Measurements from ENCODE around the gene TUBB1.

Gene TUBB1

GRCh38 chr20:59042151-59042795 is 23.0 kb downstream of the TUBB1 start, which contains the start of gene PRELID3B:
Gene PRELID3B, minus strand, starts transcription at chr20:59042786. Its CDS starts 56 bp downstream, at chr20:59042730.
- peak in 1 of 2 donors; percentile 37 for DNase-seq (ENCODE audit: low read depth in 2 of 2)

DNA sequence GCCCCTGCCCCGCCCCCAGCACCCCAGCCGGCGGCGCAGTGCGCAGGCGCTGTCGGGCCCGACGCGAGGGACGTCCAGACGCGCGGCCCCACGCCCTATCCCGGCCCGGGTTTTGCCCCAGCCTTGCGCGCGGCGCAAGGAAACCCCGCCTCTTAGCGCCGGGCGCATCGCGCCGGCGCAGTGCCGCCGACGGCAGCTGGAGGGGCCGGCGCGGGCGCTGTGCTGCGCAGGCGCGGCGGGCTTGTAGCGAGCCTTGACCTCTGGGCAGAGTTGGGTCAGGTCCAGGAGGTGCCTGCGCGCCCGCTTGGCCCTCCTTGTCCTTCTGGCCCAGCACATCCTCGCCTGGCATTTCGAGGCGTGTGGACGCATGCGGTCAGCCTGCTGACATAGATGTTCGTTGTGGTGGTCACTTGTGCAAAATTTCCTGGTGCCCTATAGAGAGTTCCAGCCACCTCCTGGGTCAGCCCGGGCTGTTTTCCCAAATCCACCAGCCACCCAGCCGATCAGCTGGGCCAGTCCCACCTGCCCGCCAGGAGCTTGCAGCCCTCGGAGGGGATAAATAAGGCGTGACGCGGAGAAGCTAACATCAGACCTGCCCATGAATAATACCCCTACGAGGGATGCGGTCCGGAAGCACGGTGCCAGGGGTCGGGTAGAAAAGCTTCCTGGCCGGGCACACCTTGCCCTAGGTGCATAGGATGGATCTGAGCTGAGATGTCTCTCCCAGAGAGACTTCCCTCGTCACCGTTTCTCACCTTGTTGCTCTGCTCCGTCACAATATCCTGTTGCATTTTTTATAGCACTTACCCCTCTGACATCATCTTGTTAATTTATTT is 23.8 kb downstream of the TUBB1 start:
- peak; percentile 91 to 96 for DNase-seq (ENCODE audit: low read depth in 2 of 2)

- DNase-seq (ENCODE audit: low read depth in 2 of 2), result no peak
Observed at GRCh38 chr20:59043698-59044097, 24.5 kb downstream of the TUBB1 start.

DNA sequence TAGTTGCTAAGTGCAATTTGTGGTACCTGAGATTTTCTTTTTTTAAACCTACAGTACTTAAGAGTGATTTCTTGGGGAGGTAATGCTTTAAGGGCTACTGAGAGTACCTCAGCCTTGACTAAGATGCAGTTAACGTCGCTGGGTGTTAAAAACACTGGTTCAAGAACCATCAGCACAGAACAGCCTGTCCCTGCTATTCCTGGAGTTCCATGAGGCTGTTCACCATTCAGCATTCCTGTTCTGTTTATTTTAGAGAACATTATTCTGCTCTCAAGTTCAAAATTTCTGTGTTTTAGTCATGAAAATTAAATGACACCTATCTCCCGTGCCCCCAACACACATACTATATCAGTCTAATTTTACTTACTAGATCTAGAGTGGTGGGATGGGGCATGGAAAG is 25.1 kb downstream of the TUBB1 start:
- no peak for DNase-seq (ENCODE audit: low read depth in 2 of 2)

GRCh38 chr20:59044796-59045195 is 25.6 kb downstream of the TUBB1 start:
- DNase-seq (ENCODE audit: low read depth in 2 of 2), result no peak

- no peak for DNase-seq (ENCODE audit: low read depth in 2 of 2)
Observed at GRCh38 chr20:59046862-59047261, 27.6 kb downstream of the TUBB1 start.

DNA sequence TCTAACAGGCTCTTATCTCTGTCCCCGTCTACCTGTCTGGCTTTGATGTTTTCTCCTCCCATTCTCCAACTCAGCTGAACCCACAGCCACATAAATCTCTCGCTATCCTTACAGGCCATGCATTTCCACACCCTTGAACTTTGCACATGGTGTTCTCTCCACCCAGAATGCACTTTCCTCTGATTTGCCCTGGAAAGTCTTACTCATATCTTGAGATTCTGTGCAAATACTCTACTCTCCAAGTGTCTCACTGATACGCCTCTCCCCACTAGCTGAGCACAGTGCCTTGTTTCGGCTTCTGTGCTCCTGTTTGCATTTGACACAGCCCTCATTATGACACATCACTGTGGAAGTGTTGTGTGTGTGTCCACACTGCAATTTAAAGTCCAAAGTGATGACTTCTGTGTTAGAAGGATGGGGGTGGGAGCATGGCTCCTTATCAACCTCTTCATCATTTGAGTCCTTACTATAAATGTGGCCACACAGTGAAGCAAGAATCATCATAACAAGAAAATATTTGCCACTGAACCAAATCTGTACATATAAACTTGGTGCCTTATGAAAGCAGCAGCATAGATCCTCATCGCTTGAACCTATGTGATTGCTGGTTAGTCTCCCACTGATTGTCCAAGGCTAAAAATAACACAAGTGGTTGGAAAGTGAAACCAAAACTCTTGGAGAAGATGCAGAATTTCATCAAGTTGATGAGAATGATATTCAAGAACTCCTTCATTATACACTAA is 28.9 kb downstream of the TUBB1 start:
- DNase-seq (ENCODE audit: low read depth in 2 of 2), result no peak

DNA sequence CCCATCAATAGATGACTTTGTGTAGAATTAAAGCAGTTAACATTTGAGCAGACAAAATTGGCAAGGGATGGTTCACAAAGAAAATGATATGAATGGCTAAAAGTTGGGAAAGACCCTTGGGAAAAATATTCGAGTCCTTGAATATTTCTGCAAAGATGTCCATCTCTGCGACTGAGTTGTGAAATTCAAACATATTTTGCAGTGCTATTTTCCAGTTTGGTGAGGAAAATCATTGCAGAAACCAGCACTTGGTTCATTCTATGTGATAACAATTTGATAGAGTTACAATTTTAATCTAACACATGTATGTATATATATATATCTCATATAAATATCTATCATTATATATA is 29.4 kb downstream of the TUBB1 start:
- DNase-seq (ENCODE audit: low read depth in 2 of 2), result no peak

DNA sequence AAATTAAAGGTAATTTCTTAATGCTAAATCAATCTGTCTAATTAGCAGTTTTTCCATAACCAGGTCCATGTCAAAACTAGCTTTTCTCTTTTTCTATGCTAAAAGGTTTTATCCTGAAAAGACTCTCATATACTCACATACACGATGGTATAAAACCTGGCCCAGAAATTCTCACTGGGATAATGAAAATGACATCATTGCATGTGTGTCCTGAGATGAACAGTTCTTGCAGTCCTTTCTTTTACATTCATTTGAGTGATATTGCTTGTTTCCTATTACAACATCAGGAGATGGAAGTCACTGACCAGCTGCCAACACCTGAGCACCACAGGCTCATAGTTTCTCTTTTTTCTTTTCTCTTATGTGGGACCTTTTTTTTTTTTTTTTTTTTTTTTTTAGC is 31.2 kb downstream of the TUBB1 start:
- DNase-seq (ENCODE audit: low read depth in 2 of 2), result no peak

- DNase-seq (ENCODE audit: low read depth in 2 of 2), result no peak
Observed at GRCh38 chr20:59051666-59052185, 32.5 kb downstream of the TUBB1 start.

GRCh38 chr20:59055302-59055701 is 36.1 kb downstream of the TUBB1 start:
- no peak for DNase-seq (ENCODE audit: low read depth in 2 of 2)

GRCh38 chr20:59062081-59062480 is 42.9 kb downstream of the TUBB1 start:
- DNase-seq (ENCODE audit: low read depth in 2 of 2), result no peak

DNA sequence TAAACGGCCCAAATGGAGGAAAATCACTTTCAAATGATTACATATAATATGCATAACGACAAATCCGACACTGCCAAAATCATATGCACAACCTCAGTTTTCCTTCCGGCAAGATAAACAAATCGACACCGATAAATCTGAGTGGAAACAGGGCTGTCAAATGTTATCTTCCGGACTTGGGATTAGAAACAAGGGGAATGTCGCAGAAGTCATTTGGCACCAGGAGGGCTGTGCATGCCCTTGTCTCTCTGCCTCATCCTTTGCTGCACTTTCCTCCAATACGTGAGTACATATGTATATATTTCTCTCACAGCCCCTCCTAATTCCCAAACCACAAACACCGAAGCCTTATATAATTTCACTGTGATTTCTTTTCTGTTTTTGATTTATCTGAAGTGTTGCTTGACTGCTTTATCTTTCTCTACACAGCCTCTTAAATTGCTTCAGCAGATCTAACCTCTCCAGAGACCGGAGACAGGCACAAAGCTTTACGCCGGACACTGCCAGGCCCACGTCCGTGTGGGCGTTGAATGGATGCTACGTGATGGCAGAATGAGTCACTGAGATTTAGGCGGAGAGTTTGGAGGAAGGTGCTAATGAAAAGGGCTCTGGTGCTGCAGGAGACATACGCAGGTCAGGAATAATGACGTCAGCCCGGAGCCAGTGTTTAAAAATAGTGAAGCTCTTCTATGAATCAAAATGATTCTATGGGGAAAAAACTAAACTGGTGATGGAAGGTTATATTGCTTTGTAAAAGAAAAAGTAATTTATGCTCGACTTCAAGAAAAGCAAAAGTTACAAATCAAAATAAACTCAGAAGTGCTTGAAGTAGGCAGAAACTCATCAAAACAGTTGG is 44.4 kb downstream of the TUBB1 start:
- no peak for DNase-seq (ENCODE audit: low read depth in 2 of 2)

DNA sequence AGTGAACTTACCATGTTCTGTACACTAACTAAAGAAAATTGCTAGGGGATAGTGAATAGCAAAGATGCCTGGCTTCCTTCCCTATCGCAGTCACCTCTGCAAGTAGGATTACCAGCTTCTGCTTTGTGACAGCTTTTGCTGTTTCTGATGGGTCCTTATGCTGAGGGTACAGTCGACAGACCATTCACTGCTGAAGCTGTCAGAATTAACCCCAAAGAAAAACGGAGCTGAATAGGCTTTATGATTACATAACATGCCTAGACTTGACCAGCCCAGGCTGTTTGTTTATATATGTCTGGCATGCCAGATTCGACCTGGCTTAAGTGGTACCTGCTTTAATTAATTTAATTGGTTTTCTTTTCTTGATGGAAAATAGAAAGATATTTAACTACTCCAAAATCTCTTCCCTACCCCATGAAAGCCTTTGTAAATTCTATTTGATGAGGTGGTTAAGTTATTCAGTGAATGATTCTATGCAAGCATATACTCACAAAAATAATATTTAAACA is 45.0 kb downstream of the TUBB1 start:
- DNase-seq (ENCODE audit: low read depth in 2 of 2), result no peak

GRCh38 chr20:59068534-59068933 is 49.3 kb downstream of the TUBB1 start:
- no peak for DNase-seq (ENCODE audit: low read depth in 2 of 2)

- no peak for DNase-seq (ENCODE audit: low read depth in 2 of 2)
Observed at GRCh38 chr20:59069026-59069425, 49.8 kb downstream of the TUBB1 start.

- DNase-seq (ENCODE audit: low read depth in 2 of 2), result no peak
Observed at GRCh38 chr20:59071216-59071615, 52.0 kb downstream of the TUBB1 start.

GRCh38 chr20:59073582-59073981 is 54.4 kb downstream of the TUBB1 start:
- DNase-seq (ENCODE audit: low read depth in 2 of 2), result no peak

GRCh38 chr20:59074456-59074855 is 55.2 kb downstream of the TUBB1 start:
- DNase-seq (ENCODE audit: low read depth in 2 of 2), result no peak

DNA sequence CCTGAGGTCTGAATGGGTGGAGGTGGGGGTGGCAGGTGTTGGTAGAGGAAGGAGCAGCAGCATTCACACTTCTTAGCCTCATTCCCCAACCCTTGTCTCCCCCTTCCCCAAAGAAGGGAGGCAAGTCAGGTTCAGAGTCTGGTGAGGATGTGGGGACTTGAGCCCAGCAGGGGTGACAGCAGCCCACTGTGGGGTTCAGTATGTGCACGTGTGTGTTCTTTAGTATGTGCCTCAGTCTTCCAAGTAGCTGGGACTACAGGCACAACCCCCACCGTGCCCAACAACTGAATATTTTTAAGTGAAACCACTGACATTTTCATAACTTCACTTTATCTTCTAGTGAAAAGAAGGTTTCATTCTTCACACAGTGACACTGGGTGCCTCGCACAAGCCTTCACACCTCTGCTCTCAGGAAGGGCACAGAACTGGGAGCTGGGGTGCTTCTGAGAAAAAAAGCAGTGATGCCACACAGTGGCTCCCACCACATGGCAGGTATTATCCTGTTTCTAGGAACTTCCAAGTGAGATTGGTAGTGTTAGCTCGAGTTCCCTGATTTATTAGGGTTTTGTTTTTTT is 56.8 kb downstream of the TUBB1 start:
- peak in 1 of 2 donors; percentile 3 for DNase-seq (ENCODE audit: low read depth in 2 of 2)

All from stimulated activated CD8-positive, alpha-beta memory T cell treated with anti-CD3 and anti-CD28 coated beads, Interleukin-2, amount 100 ng/mL, for 48 hours (primary cell).